Activated CD8-positive, alpha-beta memory T cell treated with anti-CD3 and anti-CD28 coated beads for 24 hours (primary cell): Measurements from ENCODE around the gene EIF6.
A peak's percentile ranks its signal among the peaks of the same experiment; 100 is the strongest.
"Not testable (repeated sequence)": the region's sequence is repeated elsewhere in the genome, so short reads cannot be mapped to it uniquely, and the experiment has no call there.

Source experiments
- DNase-seq: peaks from one replicate; pipeline ENCODE4 v3.0.0-alpha.2; 2020

The EIF6 gene

GRCh38 chr20:35284267-35284991, at the start of gene EIF6:
Gene EIF6 (minus strand): TSS chr20:35284772. CDS start chr20:35284487, 285 bp downstream.
- peak; percentile 91 for DNase-seq

GRCh38 chr20:35333606-35334005, 49.0 kb upstream of the EIF6 start:
- no peak for DNase-seq

GRCh38 chr20:35332540-35333200, 48.1 kb upstream of the EIF6 start:
- no peak for DNase-seq

GRCh38 chr20:35329435-35330139, 45.0 kb upstream of the EIF6 start:
- DNase-seq, result peak; percentile 66

- no peak for DNase-seq
These were observed 44.1 kb upstream of the EIF6 start for GRCh38 chr20:35328689-35329088.

- no peak for DNase-seq
These were observed 43.6 kb upstream of the EIF6 start for GRCh38 chr20:35328095-35328685.

- DNase-seq, result no peak
These were observed 42.8 kb upstream of the EIF6 start for GRCh38 chr20:35327074-35327976.

- no peak for DNase-seq
These were observed 42.1 kb upstream of the EIF6 start for GRCh38 chr20:35326740-35327073.

GRCh38 chr20:35326021-35326739, 41.6 kb upstream of the EIF6 start:
- DNase-seq, result no peak

- DNase-seq, result no peak
These were observed 40.8 kb upstream of the EIF6 start for GRCh38 chr20:35325401-35325800.

- no peak for DNase-seq
These were observed 36.0 kb upstream of the EIF6 start for GRCh38 chr20:35320396-35321126.

- no peak for DNase-seq
These were observed 35.3 kb upstream of the EIF6 start for GRCh38 chr20:35319871-35320197.

- DNase-seq, result no peak
These were observed 34.8 kb upstream of the EIF6 start for GRCh38 chr20:35319192-35319870.

- DNase-seq, result no peak
These were observed 34.1 kb upstream of the EIF6 start for GRCh38 chr20:35318502-35319157.

GRCh38 chr20:35317416-35318210, 33.0 kb upstream of the EIF6 start:
- DNase-seq, result no peak

- no peak for DNase-seq
These were observed 31.5 kb upstream of the EIF6 start for GRCh38 chr20:35316086-35316485.

GRCh38 chr20:35315632-35316020, 31.1 kb upstream of the EIF6 start:
- DNase-seq, result not testable (repeated sequence)

GRCh38 chr20:35314816-35315631, 30.5 kb upstream of the EIF6 start:
- no peak for DNase-seq
